Activated CD8-positive, alpha-beta memory T cell treated with anti-CD3 and anti-CD28 coated beads, Interleukin-2, amount 50 U/mL, for 24 hours (primary cell): Measurements from ENCODE around the gene LPP.
"Not testable (repeated sequence)": the region's sequence is repeated elsewhere in the genome, so short reads cannot be mapped to it uniquely, and the experiment has no call there.

Experiments
- DNase-seq: peaks from one replicate; pipeline ENCODE4 v3.0.0-alpha.2; 2020; ENCODE audit errors: extremely low read depth

The LPP gene

GRCh38 chr3:188433521-188434150 lies 279.7 kb downstream of the LPP start:
- DNase-seq = no peak

GRCh38 chr3:188434594-188434993 lies 280.6 kb downstream of the LPP start:
- no peak for DNase-seq

GRCh38 chr3:188435266-188435665 lies 281.3 kb downstream of the LPP start:
- DNase-seq = no peak

GRCh38 chr3:188437926-188438325 lies 284.0 kb downstream of the LPP start:
- no peak for DNase-seq

GRCh38 chr3:188439080-188439479 lies 285.1 kb downstream of the LPP start:
- no peak for DNase-seq

- no peak for DNase-seq
Measured at GRCh38 chr3:188440340-188440972, 286.5 kb downstream of the LPP start.

- no peak for DNase-seq
Measured at GRCh38 chr3:188442430-188442829, 288.5 kb downstream of the LPP start.

GRCh38 chr3:188445175-188445574 lies 291.2 kb downstream of the LPP start:
- not testable (repeated sequence) for DNase-seq

GRCh38 chr3:188446014-188446413 lies 292.1 kb downstream of the LPP start:
- DNase-seq = no peak

- DNase-seq = no peak
Measured at GRCh38 chr3:188446766-188447165, 292.8 kb downstream of the LPP start.

GRCh38 chr3:188448813-188449212 lies 294.9 kb downstream of the LPP start:
- DNase-seq = no peak

GRCh38 chr3:188449421-188449820 lies 295.5 kb downstream of the LPP start:
- DNase-seq = no peak

- no peak for DNase-seq
Measured at GRCh38 chr3:188452158-188452772, 298.3 kb downstream of the LPP start.

- DNase-seq = no peak
Measured at GRCh38 chr3:188453431-188454384, 299.8 kb downstream of the LPP start.

GRCh38 chr3:188455748-188456147 lies 301.8 kb downstream of the LPP start:
- DNase-seq = no peak

GRCh38 chr3:188458756-188459155 lies 304.8 kb downstream of the LPP start:
- DNase-seq = no peak

- no peak for DNase-seq
Measured at GRCh38 chr3:188465311-188465710, 311.4 kb downstream of the LPP start.

- no peak for DNase-seq
Measured at GRCh38 chr3:188468196-188468595, 314.2 kb downstream of the LPP start.

GRCh38 chr3:188468662-188469061 lies 314.7 kb downstream of the LPP start:
- DNase-seq = no peak

GRCh38 chr3:188469228-188469885 lies 315.4 kb downstream of the LPP start:
- DNase-seq = no peak

GRCh38 chr3:188470508-188471130 lies 316.7 kb downstream of the LPP start:
- no peak for DNase-seq
